Activated naive CD8-positive, alpha-beta T cell treated with anti-CD3 and anti-CD28 coated beads for 36 hours (primary cell): Measurements from ENCODE around the gene TRIM60. TPM values are rescaled to one million over a fixed set of nuclear protein-coding genes. Genes with fewer than 3 reads are reported as not detected.
"Not testable (repeated sequence)": the region's sequence is repeated elsewhere in the genome, so short reads cannot be mapped to it uniquely, and the experiment has no call there.

Source experiments
- DNase-seq: peaks from one replicate; pipeline ENCODE4 v3.0.0; 2021
- H3K27ac Mint-ChIP-seq: one replicate; pipeline ENCODE4 v1.8.0; 2022; ENCODE audit warnings: mild to moderate bottlenecking, moderate library complexity, mixed read lengths
- H3K27me3 Mint-ChIP-seq: one replicate; pipeline ENCODE4 v1.8.0; 2022; ENCODE audit warnings: mild to moderate bottlenecking, mixed read lengths
- H3K36me3 Mint-ChIP-seq: one replicate; pipeline ENCODE4 v1.8.0; 2021; ENCODE audit warnings: mild to moderate bottlenecking, mixed read lengths
- H3K4me1 Mint-ChIP-seq: one replicate; pipeline ENCODE4 v1.8.0; 2021; ENCODE audit warnings: mixed read lengths
- H3K4me3 Mint-ChIP-seq: one replicate; pipeline ENCODE4 v1.8.0; 2022; ENCODE audit warnings: mild to moderate bottlenecking, moderate library complexity, mixed read lengths
- H3K9me3 Mint-ChIP-seq: one replicate; pipeline ENCODE4 v1.8.0; 2022; ENCODE audit warnings: mixed read lengths
- total RNA-seq, 2 experiments: library from RNA; stranded (reverse); gene quantifications; one replicate each; pipeline ENCODE4 v1.2.3, GENCODE V29; 2021

Gene TRIM60
- total RNA-seq, result not detected

DNA sequence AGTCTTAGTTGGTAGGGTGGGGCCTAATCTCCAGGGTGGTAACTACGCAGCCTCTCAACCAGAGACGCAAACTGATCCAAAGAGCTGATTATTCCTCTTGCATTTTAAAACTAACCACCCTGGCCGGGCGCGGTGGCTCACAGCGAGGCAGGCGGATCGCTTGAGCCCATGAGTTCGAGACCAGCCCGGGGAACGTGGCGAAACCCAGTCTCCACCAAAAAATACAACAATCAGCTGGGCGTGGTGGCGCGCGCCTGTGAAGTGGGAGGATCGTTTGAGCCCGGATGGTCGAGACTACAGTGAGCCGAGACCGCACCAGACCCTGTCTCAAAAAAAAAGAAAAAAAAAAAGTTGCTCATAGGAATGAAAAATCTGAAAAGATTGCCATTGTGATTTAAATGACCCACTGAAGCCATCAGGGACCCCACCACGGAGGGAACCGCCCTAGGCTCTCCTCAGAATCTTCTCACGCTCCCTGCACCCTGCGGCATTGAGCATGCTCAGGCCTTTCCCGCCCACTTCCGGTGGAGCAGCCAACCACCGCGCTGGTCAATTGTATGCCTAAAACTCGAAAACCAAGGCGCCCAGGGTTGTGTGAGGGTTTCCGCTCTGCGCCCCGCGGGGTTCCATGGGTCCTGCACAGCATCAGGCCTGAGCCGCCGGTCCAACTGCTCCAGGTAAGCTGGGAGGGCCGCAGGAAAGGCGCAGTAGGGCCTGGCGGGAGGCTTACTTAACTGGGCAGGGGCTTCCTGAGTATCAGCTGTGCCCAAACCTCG lies at the start of gene TRIM60:
TRIM60 (plus strand) TSS at position 564 of the 776 bp plus-strand sequence. CDS start 8,074 bp downstream, outside the sequence.
- Mint-ChIP-seq H3K27me3 (peaks cover 7% of the 10 kb centered on the region), H3K4me3 (no peak within 1 kb of the TSS), H3K4me1 (no peaks in the 10 kb centered on the region), H3K27ac (no peak within 1 kb of the TSS), H3K9me3 (no peaks in the 10 kb centered on the region), H3K36me3 (no peaks in the 10 kb centered on the region)
- DNase-seq, result no peak

DNA sequence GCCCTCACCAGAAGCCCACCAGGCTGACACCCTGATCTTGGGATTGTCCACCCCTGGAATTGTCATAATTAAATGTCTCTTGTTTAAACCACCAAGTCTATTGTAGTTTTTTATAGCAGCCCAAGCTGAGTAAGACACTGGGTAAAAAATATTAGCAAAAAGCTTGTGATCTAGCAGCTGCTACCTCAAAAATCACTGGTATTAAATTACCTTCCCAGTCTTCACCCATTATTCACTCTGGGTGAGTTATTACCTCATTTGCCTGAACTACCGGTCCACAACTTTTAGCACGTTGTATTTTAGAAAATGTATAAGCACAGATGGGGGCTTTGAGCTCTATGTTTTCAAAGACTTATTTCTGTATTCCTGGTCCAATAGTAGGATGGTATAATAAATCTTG lies 42.3 kb upstream of the TRIM60 start:
- Mint-ChIP-seq H3K27me3 (peaks cover 13% of the 10 kb centered on the region), H3K9me3 (no peaks in the 10 kb centered on the region), H3K4me3 (no peak overlapping the region), H3K36me3 (no peaks in the 10 kb centered on the region), H3K4me1 (no peaks in the 10 kb centered on the region), H3K27ac (no peak overlapping the region)
- DNase-seq, result no peak

DNA sequence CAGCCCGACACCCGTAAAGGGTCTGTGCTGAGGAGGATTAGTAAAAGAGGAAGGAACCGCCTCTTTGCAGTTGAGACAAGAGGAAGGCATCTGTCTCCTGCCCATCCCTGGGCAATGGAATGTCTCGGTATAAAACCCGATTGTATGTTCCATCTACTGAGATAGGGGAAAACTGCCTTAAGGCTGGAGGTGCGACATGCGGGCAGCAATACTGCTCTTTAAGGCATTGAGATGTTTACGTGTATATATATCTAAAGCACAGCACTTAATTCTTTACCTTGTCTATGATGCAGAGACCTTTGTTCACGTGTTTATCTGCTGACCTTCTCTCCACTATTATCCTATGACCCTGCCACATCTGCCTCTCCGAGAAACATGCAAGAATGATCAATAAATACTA lies 41.0 kb upstream of the TRIM60 start:
- peaks cover 13% of the 10 kb centered on the region for H3K27me3 Mint-ChIP-seq
- not testable (repeated sequence) for DNase-seq, H3K27ac Mint-ChIP-seq, H3K9me3 Mint-ChIP-seq, H3K4me1 Mint-ChIP-seq, H3K4me3 Mint-ChIP-seq, H3K36me3 Mint-ChIP-seq

DNA sequence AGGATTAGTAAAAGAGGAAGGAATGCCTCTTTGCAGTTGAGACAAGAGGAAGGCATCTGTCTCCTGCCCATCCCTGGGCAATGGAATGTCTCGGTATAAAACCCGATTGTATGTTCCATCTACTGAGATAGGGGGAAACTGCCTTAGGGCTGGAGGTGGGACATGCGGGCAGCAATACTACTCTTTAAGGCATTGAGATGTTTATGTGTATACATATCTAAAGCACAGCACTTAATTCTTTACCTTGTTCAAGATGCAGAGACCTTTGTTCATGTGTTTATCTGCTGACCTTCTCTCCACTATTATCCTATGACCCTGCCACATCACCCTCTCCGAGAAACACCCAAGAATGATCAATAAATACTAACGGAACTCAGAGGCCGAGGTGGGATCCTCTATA lies 35.7 kb upstream of the TRIM60 start:
- not testable (repeated sequence) for H3K9me3 Mint-ChIP-seq, DNase-seq, H3K4me3 Mint-ChIP-seq, H3K4me1 Mint-ChIP-seq, H3K27ac Mint-ChIP-seq, H3K36me3 Mint-ChIP-seq
- H3K27me3 Mint-ChIP-seq, result peaks cover 14% of the 10 kb centered on the region

DNA sequence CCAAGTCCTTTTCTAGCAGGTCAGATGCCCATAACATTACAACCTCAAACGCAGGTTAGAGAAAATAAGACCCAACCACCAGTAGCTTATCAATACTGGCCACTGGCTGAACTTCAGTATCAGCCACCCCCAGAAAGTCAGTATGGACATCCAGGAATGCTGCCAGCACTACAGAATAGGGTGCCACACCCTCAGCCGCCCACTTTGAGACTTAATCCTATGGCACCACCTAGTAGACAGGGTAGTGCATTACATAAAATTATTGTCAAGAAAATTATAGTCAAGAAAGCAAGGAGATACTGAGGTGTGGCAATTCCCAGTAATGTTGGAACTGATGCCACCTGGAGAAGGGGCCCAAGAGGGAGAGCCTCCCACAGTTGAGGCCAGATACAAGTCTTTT lies 34.5 kb upstream of the TRIM60 start:
- H3K4me3 Mint-ChIP-seq, result no peak overlapping the region
- no peak for DNase-seq
- no peaks in the 10 kb centered on the region for H3K9me3 Mint-ChIP-seq
- no peak overlapping the region for H3K27ac Mint-ChIP-seq
- H3K4me1 Mint-ChIP-seq, result no peaks in the 10 kb centered on the region
- no peaks in the 10 kb centered on the region for H3K36me3 Mint-ChIP-seq
- H3K27me3 Mint-ChIP-seq, result peaks cover 10% of the 10 kb centered on the region

DNA sequence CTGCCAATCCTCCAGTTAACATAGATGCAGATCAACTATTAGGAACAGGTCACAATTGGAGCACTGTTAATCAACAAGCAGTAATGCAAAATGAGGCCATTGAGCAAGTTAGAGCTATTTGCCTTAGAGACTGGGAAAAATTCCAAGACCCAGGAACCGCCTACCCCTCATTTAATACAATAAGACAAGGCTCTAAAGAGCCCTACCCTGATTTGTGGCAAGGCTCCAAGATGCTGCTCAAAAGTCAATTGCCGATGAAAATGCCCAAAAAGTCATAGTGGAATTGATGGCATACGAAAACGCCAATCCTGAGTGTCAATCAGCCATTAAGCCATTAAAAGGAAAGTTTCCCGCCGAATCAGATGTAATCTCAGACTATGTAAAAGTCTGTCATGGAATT lies 33.9 kb upstream of the TRIM60 start:
- Mint-ChIP-seq H3K36me3 (no peaks in the 10 kb centered on the region), H3K4me1 (no peaks in the 10 kb centered on the region), H3K4me3 (no peak overlapping the region), H3K27ac (no peak overlapping the region), H3K9me3 (no peaks in the 10 kb centered on the region), H3K27me3 (peaks cover 10% of the 10 kb centered on the region)
- DNase-seq, result no peak

DNA sequence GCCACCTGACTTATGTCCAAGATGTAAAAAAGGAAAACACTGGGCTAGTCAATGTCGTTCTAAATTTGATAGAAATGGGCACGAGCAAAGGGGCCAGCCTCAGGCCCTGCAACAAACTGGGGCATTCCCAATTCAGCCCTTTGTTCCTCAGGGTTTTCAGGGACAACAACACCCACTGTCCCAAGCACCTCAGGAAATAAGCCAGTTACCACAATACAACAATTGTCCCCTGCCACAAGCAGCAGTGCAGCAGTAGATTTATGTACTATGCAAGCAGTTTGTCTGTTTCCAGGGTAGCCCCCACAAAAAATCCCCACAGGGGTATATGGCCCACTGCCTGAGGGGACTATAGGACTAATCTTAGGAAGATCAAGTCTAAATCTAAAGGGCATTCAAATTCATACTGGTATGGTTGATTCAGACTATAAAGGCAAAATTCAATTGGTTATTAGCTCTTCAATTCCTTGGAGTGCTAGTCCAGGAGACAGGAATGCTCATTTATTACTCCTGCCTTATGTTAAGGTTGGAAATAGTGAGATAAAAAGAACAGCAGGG lies 33.2 kb upstream of the TRIM60 start:
- not testable (repeated sequence) for H3K27ac Mint-ChIP-seq, H3K9me3 Mint-ChIP-seq, DNase-seq, H3K4me1 Mint-ChIP-seq, H3K36me3 Mint-ChIP-seq, H3K4me3 Mint-ChIP-seq, H3K27me3 Mint-ChIP-seq

DNA sequence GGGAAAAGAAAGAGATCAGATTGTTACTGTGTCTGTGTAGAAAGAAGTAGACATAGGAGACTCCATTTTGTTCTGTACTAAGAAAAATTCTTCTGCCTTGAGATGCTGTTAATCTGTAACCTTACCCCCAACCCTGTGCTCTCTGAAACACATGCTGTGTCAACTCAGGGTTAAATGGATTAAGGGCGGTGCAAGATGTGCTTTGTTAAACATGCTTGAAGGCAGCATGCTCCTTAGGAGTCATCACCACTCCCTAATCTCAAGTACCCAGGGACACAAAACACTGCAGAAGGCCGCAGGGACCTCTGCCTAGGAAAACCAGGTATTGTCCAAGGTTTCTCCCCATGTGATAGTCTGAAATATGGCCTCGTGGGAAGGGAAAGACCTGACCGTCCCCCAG lies 29.8 kb upstream of the TRIM60 start:
- not testable (repeated sequence) for H3K4me3 Mint-ChIP-seq, H3K27me3 Mint-ChIP-seq, DNase-seq, H3K4me1 Mint-ChIP-seq, H3K27ac Mint-ChIP-seq, H3K9me3 Mint-ChIP-seq, H3K36me3 Mint-ChIP-seq

DNA sequence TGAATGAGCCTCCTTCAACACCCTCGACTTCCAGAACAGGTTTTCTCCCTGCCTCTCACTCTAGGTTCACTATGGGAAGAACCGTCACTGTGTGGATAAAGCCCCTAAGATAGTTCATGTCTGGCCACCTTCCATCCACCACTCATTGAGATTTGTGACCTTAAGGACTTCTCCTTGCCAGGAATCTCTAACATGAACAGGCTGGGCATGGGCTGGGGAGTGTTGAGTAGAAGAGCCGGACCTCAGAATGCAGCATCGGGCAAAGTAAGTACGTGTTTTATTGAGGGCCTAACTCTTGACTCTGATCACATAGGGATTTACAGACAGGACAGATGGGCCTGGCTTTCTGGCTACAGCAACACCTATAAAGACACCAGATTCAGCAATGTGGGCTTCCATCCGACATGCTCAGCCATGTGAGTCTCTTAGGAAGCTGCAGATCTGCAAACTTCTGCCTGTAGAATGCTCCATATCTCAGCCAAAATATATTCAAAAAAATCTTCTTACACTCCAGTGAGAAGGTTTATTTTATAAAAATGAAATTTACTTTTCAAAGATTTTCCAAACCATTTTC lies 26.4 kb upstream of the TRIM60 start:
- Mint-ChIP-seq H3K36me3 (no peaks in the 10 kb centered on the region), H3K4me3 (no peak overlapping the region), H3K9me3 (no peaks in the 10 kb centered on the region), H3K27me3 (peaks cover 16% of the 10 kb centered on the region), H3K27ac (no peak overlapping the region), H3K4me1 (peaks cover 12% of the 10 kb centered on the region)
- DNase-seq, result no peak

DNA sequence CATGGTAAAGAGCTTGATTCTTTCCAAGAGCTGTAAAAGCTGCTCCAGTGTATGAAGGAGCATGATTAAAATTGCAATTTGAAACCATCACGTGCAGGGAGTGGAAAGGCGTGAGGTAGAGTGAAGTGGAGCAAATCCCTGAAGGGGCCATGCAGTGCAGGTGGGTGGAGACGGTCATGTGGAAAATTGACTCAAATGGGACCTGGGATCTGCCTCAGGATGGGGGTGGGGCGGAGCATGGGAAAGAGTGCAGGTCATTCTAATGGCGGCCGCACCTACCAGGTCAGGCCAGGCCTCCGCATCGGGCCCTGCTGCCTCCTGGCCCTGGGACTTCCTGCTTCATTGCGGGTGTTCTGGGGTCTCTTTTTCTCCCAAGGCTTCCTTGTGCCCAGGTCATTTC lies 25.3 kb upstream of the TRIM60 start:
- H3K9me3 Mint-ChIP-seq, result no peaks in the 10 kb centered on the region
- H3K27ac Mint-ChIP-seq, result no peak overlapping the region
- H3K4me1 Mint-ChIP-seq, result peaks cover 12% of the 10 kb centered on the region
- no peak for DNase-seq
- peaks cover 19% of the 10 kb centered on the region for H3K27me3 Mint-ChIP-seq
- H3K36me3 Mint-ChIP-seq, result no peaks in the 10 kb centered on the region
- H3K4me3 Mint-ChIP-seq, result no peak overlapping the region

DNA sequence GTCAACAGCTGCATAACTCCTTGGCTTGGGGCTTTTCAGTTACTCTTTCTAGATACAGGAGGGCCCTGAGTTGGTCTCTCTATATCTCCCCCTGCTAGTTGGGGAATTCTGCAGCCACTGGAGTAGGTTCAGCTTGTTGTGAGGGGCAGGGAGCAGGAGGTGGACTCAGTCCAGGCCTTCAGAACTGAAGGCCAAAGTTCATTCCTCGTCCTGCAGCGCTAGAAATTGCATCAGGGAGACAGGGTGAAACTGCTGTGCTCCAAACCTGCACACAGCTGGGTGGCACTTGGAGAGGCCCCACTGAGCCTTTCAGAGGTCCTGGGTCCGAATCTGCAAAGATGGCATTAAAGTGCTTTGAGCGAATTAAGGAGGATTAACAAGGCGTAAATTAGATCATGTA lies 24.9 kb upstream of the TRIM60 start:
- no peak for DNase-seq
- no peaks in the 10 kb centered on the region for H3K9me3 Mint-ChIP-seq
- peaks cover 20% of the 10 kb centered on the region for H3K27me3 Mint-ChIP-seq
- H3K4me3 Mint-ChIP-seq, result no peak overlapping the region
- H3K4me1 Mint-ChIP-seq, result peaks cover 12% of the 10 kb centered on the region
- no peak overlapping the region for H3K27ac Mint-ChIP-seq
- H3K36me3 Mint-ChIP-seq, result no peaks in the 10 kb centered on the region

DNA sequence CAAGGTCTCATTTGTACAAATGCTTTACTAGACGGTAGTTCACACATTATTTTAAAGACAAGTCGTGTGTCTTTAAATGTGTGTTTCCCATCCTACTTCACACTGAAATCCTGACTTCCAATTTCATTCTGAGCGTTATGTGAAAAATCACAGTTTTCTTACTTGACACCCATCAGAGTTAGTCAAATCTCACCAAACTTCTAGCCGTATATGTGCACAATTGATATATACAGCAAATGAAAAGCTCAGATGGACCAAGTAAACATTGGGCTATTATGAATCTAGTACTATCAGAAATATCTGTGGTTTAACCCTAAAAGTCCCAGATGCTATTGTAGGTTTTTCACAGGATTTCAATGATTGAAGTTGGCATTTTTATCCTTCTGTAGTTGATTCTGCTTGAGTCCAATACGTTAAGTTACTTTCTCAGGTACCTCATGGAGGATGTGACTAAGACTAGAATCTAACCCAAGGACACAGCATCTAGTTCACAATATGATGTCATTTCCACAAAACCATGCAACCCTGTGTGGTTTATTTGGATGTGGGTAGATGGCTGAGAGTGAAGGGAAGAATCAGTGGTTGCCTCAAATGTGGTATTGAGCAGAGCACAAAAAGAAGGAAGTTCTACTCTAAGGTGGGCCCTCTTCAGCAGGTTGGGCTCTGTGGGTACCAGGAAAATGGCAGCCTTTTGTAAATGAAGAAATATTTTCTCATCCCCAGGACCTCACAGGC lies 22.1 kb upstream of the TRIM60 start:
- no peaks in the 10 kb centered on the region for H3K36me3 Mint-ChIP-seq
- peak overlapping the region; percentile 6 for H3K27ac Mint-ChIP-seq
- H3K27me3 Mint-ChIP-seq, result peaks cover 26% of the 10 kb centered on the region
- H3K4me3 Mint-ChIP-seq, result no peak overlapping the region
- DNase-seq, result peak; percentile 44
- peaks cover 12% of the 10 kb centered on the region for H3K4me1 Mint-ChIP-seq
- no peaks in the 10 kb centered on the region for H3K9me3 Mint-ChIP-seq

DNA sequence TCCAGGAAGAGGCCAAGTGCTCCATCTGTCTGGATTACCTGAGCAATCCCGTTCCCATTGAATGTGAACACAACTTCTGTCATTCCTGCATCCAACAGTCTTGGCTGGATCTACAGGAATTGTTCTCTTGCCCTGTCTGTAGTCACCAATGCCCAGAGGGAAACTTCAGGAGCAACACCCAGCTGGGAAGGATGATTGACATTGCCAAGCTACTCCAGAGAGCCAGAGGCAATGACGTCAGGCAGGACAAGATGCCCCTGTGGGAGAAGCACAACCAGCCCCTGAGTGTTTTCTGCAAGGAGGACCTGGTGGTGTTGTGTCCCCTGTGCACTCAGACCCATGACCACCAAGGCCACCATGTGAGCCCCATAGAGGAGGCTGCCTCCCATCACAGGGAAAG lies 21.3 kb upstream of the TRIM60 start:
- Mint-ChIP-seq H3K4me3 (no peak overlapping the region), H3K9me3 (no peaks in the 10 kb centered on the region), H3K27ac (no peak overlapping the region), H3K27me3 (peaks cover 26% of the 10 kb centered on the region), H3K4me1 (peaks cover 12% of the 10 kb centered on the region), H3K36me3 (no peaks in the 10 kb centered on the region)
- DNase-seq, result no peak

DNA sequence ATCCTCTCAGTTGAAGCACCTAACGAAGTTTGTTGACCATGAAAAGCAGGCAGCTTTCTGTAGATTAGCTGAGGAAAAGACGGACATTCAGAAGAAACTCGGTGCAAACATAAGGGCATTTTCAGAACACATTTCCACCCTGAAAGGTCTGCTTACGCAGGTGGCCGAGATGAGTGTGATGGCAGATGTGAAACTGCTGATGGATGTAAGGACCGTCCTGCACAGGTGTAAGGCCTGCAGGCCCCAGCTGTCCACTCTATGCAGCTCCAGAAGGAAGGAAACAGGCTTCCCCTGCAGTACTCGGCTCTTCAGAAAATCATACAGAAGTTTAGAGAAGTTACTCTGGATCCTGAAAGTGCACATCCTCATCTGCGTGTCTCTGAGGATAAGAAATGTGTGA lies 20.8 kb upstream of the TRIM60 start:
- no peak overlapping the region for H3K27ac Mint-ChIP-seq
- H3K4me1 Mint-ChIP-seq, result peaks cover 12% of the 10 kb centered on the region
- DNase-seq, result no peak
- no peaks in the 10 kb centered on the region for H3K36me3 Mint-ChIP-seq
- H3K9me3 Mint-ChIP-seq, result no peaks in the 10 kb centered on the region
- H3K27me3 Mint-ChIP-seq, result peaks cover 26% of the 10 kb centered on the region
- H3K4me3 Mint-ChIP-seq, result no peak overlapping the region

DNA sequence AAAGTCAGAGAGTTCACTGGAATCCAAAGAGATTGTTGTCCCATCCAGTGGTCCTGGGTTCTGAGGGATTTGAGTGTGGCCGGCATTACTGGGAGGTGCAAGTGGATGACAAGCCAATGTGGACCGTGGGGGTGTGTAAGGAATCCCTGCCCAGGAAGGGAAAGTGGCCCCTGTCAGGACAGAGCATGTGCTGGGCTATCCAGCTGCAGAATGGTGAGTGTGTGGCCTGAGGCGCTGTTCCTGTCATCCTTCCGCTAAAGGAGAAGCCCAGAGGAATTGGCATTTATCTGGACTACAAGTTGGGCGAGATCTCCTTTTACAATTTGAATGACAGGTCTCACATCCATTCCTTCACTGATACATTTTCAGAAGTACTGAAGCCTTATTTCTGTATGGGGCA lies 20.4 kb upstream of the TRIM60 start:
- no peak overlapping the region for H3K4me3 Mint-ChIP-seq
- H3K27ac Mint-ChIP-seq, result no peak overlapping the region
- no peaks in the 10 kb centered on the region for H3K36me3 Mint-ChIP-seq
- peaks cover 12% of the 10 kb centered on the region for H3K4me1 Mint-ChIP-seq
- no peak for DNase-seq
- no peaks in the 10 kb centered on the region for H3K9me3 Mint-ChIP-seq
- peaks cover 26% of the 10 kb centered on the region for H3K27me3 Mint-ChIP-seq
